ENCODE data around the gene SORCS3. TPM values are rescaled to one million over a fixed set of nuclear protein-coding genes. Genes with fewer than 3 reads are reported as not detected.

Gene SORCS3
- total RNA-seq, 1 donor = not detected

- no peak for DNase-seq (ENCODE audit: low read depth in 2 of 3, low spot score in 2 of 3)
These were observed 262.3 kb downstream of the SORCS3 start for GRCh38 chr10:104903433-104903832.

GRCh38 chr10:104904753-104905323 is 263.7 kb downstream of the SORCS3 start:
- no peak for DNase-seq (ENCODE audit: low read depth in 2 of 3, low spot score in 2 of 3)

GRCh38 chr10:104906112-104906511 is 265.0 kb downstream of the SORCS3 start:
- DNase-seq (ENCODE audit: low read depth in 2 of 3, low spot score in 2 of 3) = no peak

- DNase-seq (ENCODE audit: low read depth in 2 of 3, low spot score in 2 of 3) = no peak
These were observed 266.4 kb downstream of the SORCS3 start for GRCh38 chr10:104907521-104907920.

- no peak for DNase-seq (ENCODE audit: low read depth in 2 of 3, low spot score in 2 of 3)
These were observed 267.5 kb downstream of the SORCS3 start for GRCh38 chr10:104908581-104908980.

GRCh38 chr10:104910712-104911111 is 269.6 kb downstream of the SORCS3 start:
- no peak for DNase-seq (ENCODE audit: low read depth in 2 of 3, low spot score in 2 of 3)

GRCh38 chr10:104913390-104913789 is 272.3 kb downstream of the SORCS3 start:
- DNase-seq (ENCODE audit: low read depth in 2 of 3, low spot score in 2 of 3) = no peak

GRCh38 chr10:104920476-104920875 is 279.4 kb downstream of the SORCS3 start:
- no peak for DNase-seq (ENCODE audit: low read depth in 2 of 3, low spot score in 2 of 3)

- no peak for DNase-seq (ENCODE audit: low read depth in 2 of 3, low spot score in 2 of 3)
These were observed 280.7 kb downstream of the SORCS3 start for GRCh38 chr10:104921763-104922162.

- DNase-seq (ENCODE audit: low read depth in 2 of 3, low spot score in 2 of 3) = no peak
These were observed 281.7 kb downstream of the SORCS3 start for GRCh38 chr10:104922810-104923209.

GRCh38 chr10:104923501-104923900 is 282.4 kb downstream of the SORCS3 start:
- no peak for DNase-seq (ENCODE audit: low read depth in 2 of 3, low spot score in 2 of 3)

- DNase-seq (ENCODE audit: low read depth in 2 of 3, low spot score in 2 of 3) = no peak
These were observed 283.2 kb downstream of the SORCS3 start for GRCh38 chr10:104924101-104924795.

GRCh38 chr10:104925232-104925851 is 284.3 kb downstream of the SORCS3 start:
- DNase-seq (ENCODE audit: low read depth in 2 of 3, low spot score in 2 of 3) = peak in 2 of 3 donors; percentile 22 to 58

GRCh38 chr10:104928734-104929133 is 287.6 kb downstream of the SORCS3 start:
- no peak for DNase-seq (ENCODE audit: low read depth in 2 of 3, low spot score in 2 of 3)

- DNase-seq (ENCODE audit: low read depth in 2 of 3, low spot score in 2 of 3) = no peak
These were observed 290.6 kb downstream of the SORCS3 start for GRCh38 chr10:104931612-104932134.

- no peak for DNase-seq (ENCODE audit: low read depth in 2 of 3, low spot score in 2 of 3)
These were observed 294.6 kb downstream of the SORCS3 start for GRCh38 chr10:104935656-104936055.

GRCh38 chr10:104937567-104937966 is 296.5 kb downstream of the SORCS3 start:
- no peak for DNase-seq (ENCODE audit: low read depth in 2 of 3, low spot score in 2 of 3)

- no peak for DNase-seq (ENCODE audit: low read depth in 2 of 3, low spot score in 2 of 3)
These were observed 296.9 kb downstream of the SORCS3 start for GRCh38 chr10:104938031-104938430.

GRCh38 chr10:104941662-104942061 is 300.6 kb downstream of the SORCS3 start:
- DNase-seq (ENCODE audit: low read depth in 2 of 3, low spot score in 2 of 3) = no peak

GRCh38 chr10:104947314-104947713 is 306.2 kb downstream of the SORCS3 start:
- no peak for DNase-seq (ENCODE audit: low read depth in 2 of 3, low spot score in 2 of 3)

GRCh38 chr10:104957178-104957841 is 316.2 kb downstream of the SORCS3 start:
- no peak for DNase-seq (ENCODE audit: low read depth in 2 of 3, low spot score in 2 of 3)
